IPS-20b (cell line): ENCODE measurements around the gene DCANP1.

ENCODE experiments used
- H3K27ac ChIP-seq: one replicate; pipeline ENCODE4 v1.5.1; 2013; ENCODE audit warnings: low read length
- H3K27me3 ChIP-seq: 2 replicates; pipeline ENCODE4 v1.6.1; 2013; ENCODE audit warnings: mild to moderate bottlenecking, low read length, inconsistent platforms; ENCODE audit not compliant: insufficient read depth
- H3K36me3 ChIP-seq: 2 replicates; pipeline ENCODE4 v1.6.1; 2013; ENCODE audit warnings: low read depth, mild to moderate bottlenecking, inconsistent platforms, low read length, moderate library complexity; ENCODE audit not compliant: insufficient read depth
- H3K4me1 ChIP-seq: 2 replicates; pipeline ENCODE4 v1.6.1; 2013; ENCODE audit warnings: mild to moderate bottlenecking, control low read depth, inconsistent platforms, low read length, moderate library complexity; ENCODE audit not compliant: insufficient read depth
- H3K4me3 ChIP-seq: 2 replicates; pipeline ENCODE4 v1.5.1; 2013; ENCODE audit warnings: mild to moderate bottlenecking, low read length, inconsistent platforms
- H3K9ac ChIP-seq: 2 replicates; pipeline ENCODE4 v1.6.1; 2013; ENCODE audit warnings: low read depth, mild to moderate bottlenecking, inconsistent platforms, low read length, moderate library complexity
- H3K9me3 ChIP-seq: 2 replicates; pipeline ENCODE4 v1.6.1; 2013; ENCODE audit warnings: mild to moderate bottlenecking, low read depth, low read length, inconsistent platforms; ENCODE audit not compliant: insufficient read depth

Gene DCANP1

GRCh38 chr5:135396459-135397055 is 50.6 kb downstream of the DCANP1 start:
- H3K36me3 ChIP-seq, result no peaks in the 10 kb centered on the region
- peak overlapping the region; percentile 72; the same call in 1 of the 2 replicates for H3K4me3 ChIP-seq
- H3K4me1 ChIP-seq, result peaks cover 25% of the 10 kb centered on the region
- no peaks in the 10 kb centered on the region for H3K9me3 ChIP-seq
- H3K27ac ChIP-seq, result no peak overlapping the region
- no peak overlapping the region for H3K9ac ChIP-seq
- peaks cover 57% of the 10 kb centered on the region for H3K27me3 ChIP-seq

- Histone ChIP-seq H3K27ac (no peak overlapping the region), H3K4me3 (no peak overlapping the region), H3K9ac (no peak overlapping the region), H3K9me3 (no peaks in the 10 kb centered on the region), H3K27me3 (peaks cover 50% of the 10 kb centered on the region), H3K4me1 (peaks cover 21% of the 10 kb centered on the region), H3K36me3 (no peaks in the 10 kb centered on the region)
Observed at GRCh38 chr5:135395866-135396265, 51.3 kb downstream of the DCANP1 start.

GRCh38 chr5:135395451-135395850 is 51.7 kb downstream of the DCANP1 start:
- Histone ChIP-seq H3K36me3 (no peaks in the 10 kb centered on the region), H3K4me3 (no peak overlapping the region), H3K4me1 (peaks cover 17% of the 10 kb centered on the region), H3K27ac (no peak overlapping the region), H3K27me3 (peaks cover 46% of the 10 kb centered on the region), H3K9ac (no peak overlapping the region), H3K9me3 (no peaks in the 10 kb centered on the region)
